K562 (cell line): ENCODE measurements around the gene FRMD5. TPM values are rescaled to one million over a fixed set of nuclear protein-coding genes. Genes with fewer than 3 reads are reported as not detected.
A peak's percentile ranks its signal among the peaks of the same experiment; 100 is the strongest.
"Not testable (repeated sequence)": the region's sequence is repeated elsewhere in the genome, so short reads cannot be mapped to it uniquely, and the experiment has no call there.

ENCODE experiments used
- ATAC-seq: fragments of 200-7000 bp; cut with Tn5 transposase; 3 replicates; pipeline ENCODE4 v1.9.1; 2020; ENCODE audit warnings: moderate library complexity
- BruUV-seq: library from RNA; stranded (reverse); fragments of 400-500 nt; replicated peaks from 2 replicates; lab custom pipeline; 2021; lab: Mats Ljungman, UMichigan
- CTCF ChIA-PET: fragments of 300-600 bp; formaldehyde crosslinking; extraction: SDS; loops from one replicate; lab custom pipeline; 2021; ENCODE audit warnings: low intra/inter-chr PET ratio; lab: Yijun Ruan, JAX
- POLR2A ChIA-PET: fragments of 300-600, 350-650 bp; sonication (Branson Sonifier 250); formaldehyde crosslinking; extraction: SDS; loops from one replicate; lab custom pipeline; 2021; ENCODE audit warnings: antibody characterized with exemption, inconsistent platforms; lab: Yijun Ruan, JAX
- DNase-seq, 4 experiments: peaks; one replicate each; pipeline versions ENCODE4 v3.0.0 to v3.0.0-alpha.2; 2011 to 2018; ENCODE audit warnings: low spot score in 3 of 4, mixed read lengths in 3 of 4; ENCODE audit errors: extremely low read depth in 1 of 4
- FAIRE-seq: peaks from 2 replicates; lab custom pipeline; 2011; peaks lifted over from hg19 to GRCh38; lab: Jason Lieb, UNC
- H2AFZ ChIP-seq: 2 replicates; pipeline ENCODE4 v1.6.0; 2011; ENCODE audit warnings: low read depth, low read length, control low read depth, inconsistent platforms
- H3K27ac ChIP-seq: fragments of 200-600 bp; 3 replicates; pipeline ENCODE4 v1.8.0; 2011; ENCODE audit warnings: low read depth, mild to moderate bottlenecking, control low read depth, inconsistent platforms, low read length, moderate library complexity, mixed read lengths; ENCODE audit errors: extremely low read depth
- H3K27me3 ChIP-seq, 2 experiments: fragments of 300-600 bp in 1 of 2; 2 replicates in 1 of 2; 3 replicates in 1 of 2; pipeline versions ENCODE4 v1.6.0 to v1.8.0; 2011; ENCODE audit warnings: inconsistent platforms in 2 of 2, low read length in 2 of 2, mild to moderate bottlenecking in 1 of 2, mixed read lengths in 1 of 2, moderate library complexity in 1 of 2; ENCODE audit not compliant: control insufficient read depth in 2 of 2, insufficient read depth in 2 of 2
- H3K36me3 ChIP-seq: fragments of 300-600 bp; 3 replicates; pipeline ENCODE4 v1.8.0; 2011; ENCODE audit warnings: mild to moderate bottlenecking, low read length, inconsistent platforms; ENCODE audit not compliant: control insufficient read depth, insufficient read depth
- H3K4me1 ChIP-seq, 2 experiments: fragments of 200-600 bp in 1 of 2; replicated peaks in 1 of 2; 2 replicates in 1 of 2; 3 replicates in 1 of 2; pipeline versions ENCODE4 v1.5.1 to v1.8.0; 2011; ENCODE audit warnings: inconsistent platforms in 2 of 2, low read length in 2 of 2, mild to moderate bottlenecking in 1 of 2, mixed read lengths in 1 of 2, moderate library complexity in 1 of 2; ENCODE audit not compliant: control insufficient read depth in 2 of 2, insufficient read depth in 2 of 2
- H3K4me2 ChIP-seq: 2 replicates; pipeline ENCODE4 v1.6.1; 2011; ENCODE audit warnings: low read length, control low read depth, inconsistent platforms, mixed read lengths; ENCODE audit not compliant: insufficient read depth
- H3K4me3 ChIP-seq: fragments of 200-600 bp; sonication (generic), shearing (Covaris generic); 2 replicates; pipeline ENCODE4 v1.5.1; 2016; ENCODE audit warnings: control low read depth, inconsistent platforms
- H3K79me2 ChIP-seq: fragments of 200-600 bp; 3 replicates; pipeline ENCODE4 v1.8.0; 2011; ENCODE audit warnings: low read length, inconsistent platforms; ENCODE audit not compliant: control insufficient read depth, insufficient read depth
- H3K9ac ChIP-seq, 2 experiments: 2 replicates each; pipeline versions ENCODE4 v1.6.0 to v1.6.1; 2011; ENCODE audit warnings: low read depth in 2 of 2, low read length in 2 of 2, control low read depth in 1 of 2, inconsistent platforms in 1 of 2, mild to moderate bottlenecking in 1 of 2, mixed read lengths in 1 of 2; ENCODE audit not compliant: insufficient read depth in 1 of 2
- H3K9me1 ChIP-seq: one replicate; pipeline ENCODE4 v1.6.0; 2011; ENCODE audit warnings: inconsistent platforms, mild to moderate bottlenecking, low read length, moderate library complexity; ENCODE audit not compliant: control insufficient read depth, insufficient read depth
- H3K9me3 ChIP-seq: replicated peaks from 2 replicates; pipeline ENCODE4 v1.5.1; 2011; ENCODE audit warnings: low read depth, low read length, inconsistent platforms; ENCODE audit not compliant: control insufficient read depth, insufficient read depth
- H4K20me1 ChIP-seq: replicated peaks from 2 replicates; pipeline ENCODE4 v1.6.1; 2011; ENCODE audit warnings: low read length, inconsistent platforms, mixed read lengths; ENCODE audit not compliant: control insufficient read depth, insufficient read depth
- CBFA2T3 ChIP-seq: fragments of 450-650 bp; IDR thresholded peaks from 2 replicates; pipeline ENCODE4 v1.6.1; 2017
- CBFB ChIP-seq: sonication (generic); formaldehyde crosslinking; IDR thresholded peaks from 2 replicates; pipeline ENCODE4 v1.4.0; 2020; ENCODE audit warnings: mild to moderate bottlenecking, missing genetic modification reagents
- CEBPB ChIP-seq: fragments of 450-650 bp; IDR thresholded peaks from 2 replicates; pipeline ENCODE4 v1.6.1; 2016; ENCODE audit warnings: missing genetic modification characterization, missing compliant biosample characterization
- DEAF1 ChIP-seq: fragments of 450-650 bp; formaldehyde crosslinking; IDR thresholded peaks from 2 replicates; pipeline ENCODE4 v1.4.0; 2020; ENCODE audit warnings: mild to moderate bottlenecking, moderate library complexity
- PTTG1 ChIP-seq: fragments of 450-650 bp; IDR thresholded peaks from 2 replicates; pipeline ENCODE4 v1.6.1; 2016; ENCODE audit warnings: low read depth, mild to moderate bottlenecking, missing genetic modification characterization, missing compliant biosample characterization
- RBM14 ChIP-seq: fragments of 200-400 bp; formaldehyde crosslinking; IDR thresholded peaks from 2 replicates; pipeline ENCODE4 v1.6.1; 2018; ENCODE audit warnings: low read depth, mild to moderate bottlenecking, low read length, moderate library complexity, borderline replicate concordance; ENCODE audit not compliant: insufficient read depth
- XRCC3 ChIP-seq: fragments of 450-650 bp; IDR thresholded peaks from 2 replicates; pipeline ENCODE4 v1.6.1; 2017; ENCODE audit warnings: mild to moderate bottlenecking, moderate library complexity
- ZNF3 ChIP-seq: fragments of 250-450 bp; sonication (Bioruptor Pico); IDR thresholded peaks from 2 replicates; pipeline ENCODE4 v1.5.0; 2021; ENCODE audit warnings: mild to moderate bottlenecking, moderate library complexity
- ZNF311 ChIP-seq: fragments of 250-450 bp; sonication (Bioruptor Pico); IDR thresholded peaks from 2 replicates; pipeline ENCODE4 v1.4.0; 2020; ENCODE audit warnings: mild to moderate bottlenecking, moderate library complexity
- WGBS: fragments of 100-300 bp; shearing (Covaris generic); methylation state at CpG from one replicate; pipeline ENCODE4 v1.1.6; 2016; ENCODE audit warnings: low coverage, mixed read lengths; ENCODE audit not compliant: insufficient coverage; ENCODE audit errors: missing lambda C conversion rate; 5-methylcytosine and 5-hydroxymethylcytosine counted together
- in situ Hi-C: fragments of 300-500 bp; cut with MboI; formaldehyde crosslinking; loops from 4 replicates; pipeline ENCODE4 v1.15.0; 2018; ENCODE audit warnings: inconsistent platforms, mixed read lengths
- intact Hi-C: fragments of 100-400 bp; cut with micrococcal nuclease; formaldehyde crosslinking; loops from 2 replicates; pipeline ENCODE4 v1.14.2; 2022
- polyA plus RNA-seq, 8 experiments: library from polyadenylated mRNA; depleted of rRNA in 4 of 8; stranded (reverse) in 5 of 8; unstranded in 3 of 8; fragments of >200 nt; fragmentation: Nextera tagmentation in 2 of 8; fragmentation: Illumina TruSeq in 1 of 8; extraction: Ambion mirVana in 2 of 8; extraction: Trizol in 1 of 8; gene quantifications; 2 replicates each; pipeline versions ENCODE4 v1.2.1 to v1.2.3, GENCODE V29; 2011 to 2014; ENCODE audit warnings: inconsistent platforms in 1 of 8, missing spikeins in 1 of 8
- total RNA-seq, 7 experiments: library from RNA; depleted of rRNA in 6 of 7; stranded (reverse); fragments of >200 nt in 6 of 7; fragmentation: Illumina TruSeq in 2 of 7; extraction: Trizol in 2 of 7; gene quantifications; 2 replicates each; pipeline versions ENCODE4 v1.2.1 to v1.2.3, GENCODE V29; 2011 to 2021; ENCODE audit warnings: low replicate concordance in 1 of 7
- TF ChIP-seq, protein P1 (sequence below): sonication (generic); formaldehyde crosslinking; IDR thresholded peaks from 2 replicates; pipeline ENCODE4 v1.8.1; 2023; ENCODE audit warnings: mild to moderate bottlenecking, missing genetic modification reagents

Gene FRMD5
- total and polyA plus RNA-seq, 9 of the 15 experiments (the other 6 are each of a cell fraction or from before 2014, with no cell fraction given), result 0.13 to 0.38 TPM; not detected in 7

DNA sequence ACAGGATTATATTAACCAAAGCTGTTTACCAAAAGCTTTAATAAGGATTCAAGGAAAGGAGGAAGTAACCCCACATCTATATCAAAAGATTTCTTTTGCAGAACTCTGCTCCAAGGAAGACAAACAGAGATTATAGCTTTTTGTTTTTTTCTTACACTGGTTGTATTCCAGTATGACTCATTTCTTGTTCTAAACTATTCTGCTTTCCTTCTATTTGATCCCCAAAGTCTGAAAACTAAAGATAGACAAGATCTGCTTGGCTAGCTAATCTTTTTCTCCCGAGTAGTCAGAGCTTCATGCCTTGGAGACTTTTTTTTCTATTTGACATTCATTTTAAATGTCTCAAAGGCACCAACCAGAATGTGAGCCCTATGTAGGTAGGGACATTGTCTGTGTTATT, 36.8 kb upstream of the FRMD5 start (continued):
- TF ChIP-seq ZNF311 (CRISPR knock-in tag), result no peak
- no peak for TF ChIP-seq CBFB
- no peak for TF ChIP-seq XRCC3
- TF ChIP-seq PTTG1, result no peak

DNA sequence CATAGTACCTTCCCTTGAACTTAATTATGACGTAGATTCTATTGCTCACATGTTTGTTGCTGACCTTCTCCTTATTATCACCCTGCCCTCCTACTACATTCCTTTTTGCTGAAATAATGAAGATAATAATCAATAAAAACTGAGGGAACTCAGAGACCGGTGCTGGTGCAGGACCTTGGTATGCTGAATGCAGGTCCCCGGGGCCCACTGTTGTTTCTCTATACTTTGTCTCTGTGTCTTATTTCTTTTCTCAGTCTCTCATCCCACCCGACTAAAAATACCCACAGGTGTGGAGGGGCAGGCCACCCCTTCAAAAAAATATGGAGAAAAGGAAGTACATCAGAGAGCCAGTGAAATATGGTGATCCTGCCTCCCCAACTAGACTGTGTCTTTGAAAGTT, 34.2 kb upstream of the FRMD5 start:
- WGBS, result 12% methylated on average over 3 of the region's 4 CpGs

DNA sequence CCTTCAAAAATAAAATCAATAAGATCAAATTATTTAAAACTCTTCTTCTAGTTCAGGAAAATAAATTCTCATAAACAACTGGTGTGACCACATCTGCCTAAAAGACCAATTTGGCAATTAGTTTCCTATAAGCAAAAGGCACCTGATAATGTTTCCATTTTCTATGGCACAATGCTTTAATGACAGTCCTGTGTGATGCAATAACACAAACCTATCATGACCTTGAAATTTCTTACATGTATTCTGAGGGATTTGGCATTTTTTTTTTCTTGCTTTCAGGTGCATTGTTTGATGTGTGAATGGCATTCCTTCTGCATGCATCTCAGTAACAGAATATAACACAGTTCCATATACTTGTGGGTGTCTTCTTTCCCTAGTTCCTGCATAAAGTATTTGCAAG, 32.5 kb upstream of the FRMD5 start:
- H3K4me3 ChIP-seq, result no peak overlapping the region
- BruUV-seq, result no TSS peak
- H3K36me3 ChIP-seq, result no peaks in the 10 kb centered on the region
- ATAC-seq (no peak), DNase-seq (no peak), FAIRE-seq (no peak)
- ChIA-PET CTCF (no interaction called here), POLR2A (no interaction called here)
- no peaks in the 10 kb centered on the region for H4K20me1 ChIP-seq
- no peaks in the 10 kb centered on the region; a peak in 1 of 5 replicates for H3K27me3 ChIP-seq
- H3K79me2 ChIP-seq, result no peaks in the 10 kb centered on the region
- in situ Hi-C loops (no loop called here), intact Hi-C loops (loop anchor here (10.0 kb wide), 1 partner anchor 63 kb away; no protein-coding TSS in a partner anchor)
- no peak overlapping the region for H3K9ac ChIP-seq
- no peak overlapping the region for H2AFZ ChIP-seq
- no peaks in the 10 kb centered on the region for H3K9me1 ChIP-seq
- no peak overlapping the region for H3K27ac ChIP-seq
- H3K4me2 ChIP-seq, result no peak overlapping the region
- no peaks in the 10 kb centered on the region; a peak in 1 of 5 replicates for H3K4me1 ChIP-seq
- H3K9me3 ChIP-seq, result no peaks in the 10 kb centered on the region
- TF ChIP-seq, protein P1, sequence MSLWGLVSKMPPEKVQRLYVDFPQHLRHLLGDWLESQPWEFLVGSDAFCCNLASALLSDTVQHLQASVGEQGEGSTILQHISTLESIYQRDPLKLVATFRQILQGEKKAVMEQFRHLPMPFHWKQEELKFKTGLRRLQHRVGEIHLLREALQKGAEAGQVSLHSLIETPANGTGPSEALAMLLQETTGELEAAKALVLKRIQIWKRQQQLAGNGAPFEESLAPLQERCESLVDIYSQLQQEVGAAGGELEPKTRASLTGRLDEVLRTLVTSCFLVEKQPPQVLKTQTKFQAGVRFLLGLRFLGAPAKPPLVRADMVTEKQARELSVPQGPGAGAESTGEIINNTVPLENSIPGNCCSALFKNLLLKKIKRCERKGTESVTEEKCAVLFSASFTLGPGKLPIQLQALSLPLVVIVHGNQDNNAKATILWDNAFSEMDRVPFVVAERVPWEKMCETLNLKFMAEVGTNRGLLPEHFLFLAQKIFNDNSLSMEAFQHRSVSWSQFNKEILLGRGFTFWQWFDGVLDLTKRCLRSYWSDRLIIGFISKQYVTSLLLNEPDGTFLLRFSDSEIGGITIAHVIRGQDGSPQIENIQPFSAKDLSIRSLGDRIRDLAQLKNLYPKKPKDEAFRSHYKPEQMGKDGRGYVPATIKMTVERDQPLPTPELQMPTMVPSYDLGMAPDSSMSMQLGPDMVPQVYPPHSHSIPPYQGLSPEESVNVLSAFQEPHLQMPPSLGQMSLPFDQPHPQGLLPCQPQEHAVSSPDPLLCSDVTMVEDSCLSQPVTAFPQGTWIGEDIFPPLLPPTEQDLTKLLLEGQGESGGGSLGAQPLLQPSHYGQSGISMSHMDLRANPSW, result no peak
- TF ChIP-seq CEBPB (tag), result peak; percentile 72
- no peak for TF ChIP-seq CBFB
- no peak for TF ChIP-seq DEAF1 (CRISPR knock-in tag)
- no peak for TF ChIP-seq RBM14
- no peak for TF ChIP-seq ZNF3 (CRISPR knock-in tag)

More for the DNA sequence above, 34.2 kb upstream of the FRMD5 start:
- CTCF ChIA-PET, result interaction anchor here (0.5 kb wide), 1 partner anchor 12 kb away, joined by 3 read pairs; no protein-coding TSS in a partner anchor
- H4K20me1 ChIP-seq, in situ Hi-C loops, H3K36me3 ChIP-seq, FAIRE-seq, ATAC-seq, H3K4me3 ChIP-seq, DNase-seq, H3K9ac ChIP-seq, H3K27me3 ChIP-seq, H3K79me2 ChIP-seq, H3K9me3 ChIP-seq, H3K27ac ChIP-seq, H2AFZ ChIP-seq, H3K4me2 ChIP-seq, H3K9me1 ChIP-seq, BruUV-seq, H3K4me1 ChIP-seq: not testable (repeated sequence)
- intact Hi-C loops, result loop anchor here (10.0 kb wide), 1 partner anchor 64 kb away; no protein-coding TSS in a partner anchor
- 0 out of 2 replicates have a peak, but pooled peaks have one; percentile 20 for TF ChIP-seq CBFA2T3
- POLR2A ChIA-PET, result interaction anchor here (1.0 kb wide), 1 partner anchor 59 kb away, joined by 3 read pairs; no protein-coding TSS in a partner anchor
